ENCODE data around the gene CD52.

The CD52 gene, protein sequence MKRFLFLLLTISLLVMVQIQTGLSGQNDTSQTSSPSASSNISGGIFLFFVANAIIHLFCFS

DNA sequence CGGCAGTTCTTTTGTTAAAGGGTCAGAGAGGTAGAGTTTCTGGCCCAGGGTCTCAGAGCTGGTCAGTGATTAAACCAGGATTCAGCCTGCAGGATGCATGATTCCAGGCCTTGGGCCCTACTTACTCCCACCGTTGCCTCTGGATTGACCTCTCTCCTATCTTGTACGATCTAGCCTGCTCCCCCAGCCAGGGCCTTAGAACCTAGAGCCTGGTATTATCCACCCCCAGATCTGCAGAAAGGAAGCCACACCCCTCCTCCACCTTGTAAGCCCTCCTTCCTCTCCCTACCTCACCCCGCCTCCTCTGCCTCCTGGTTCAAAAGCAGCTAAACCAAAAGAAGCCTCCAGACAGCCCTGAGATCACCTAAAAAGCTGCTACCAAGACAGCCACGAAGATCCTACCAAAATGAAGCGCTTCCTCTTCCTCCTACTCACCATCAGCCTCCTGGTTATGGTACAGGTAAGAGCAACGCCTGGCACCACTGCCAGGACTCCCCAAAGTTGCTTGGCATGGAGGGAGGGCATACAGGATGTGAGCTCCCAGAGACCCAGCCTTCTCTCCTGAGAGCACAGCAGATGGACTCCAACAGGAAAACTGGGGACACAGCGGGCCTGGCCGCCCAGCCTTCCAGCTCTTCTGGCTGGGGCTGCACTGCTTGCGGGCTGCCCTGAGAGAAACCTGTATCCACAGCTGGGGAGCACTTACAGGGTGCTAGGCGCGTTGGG, at the start of gene CD52:
CD52 (plus strand) TSS at position 347 of the 726 bp plus-strand sequence; CDS start at position 407, 60 bp downstream.
- DNase-seq (ENCODE audit: low read depth): no peak

DNA sequence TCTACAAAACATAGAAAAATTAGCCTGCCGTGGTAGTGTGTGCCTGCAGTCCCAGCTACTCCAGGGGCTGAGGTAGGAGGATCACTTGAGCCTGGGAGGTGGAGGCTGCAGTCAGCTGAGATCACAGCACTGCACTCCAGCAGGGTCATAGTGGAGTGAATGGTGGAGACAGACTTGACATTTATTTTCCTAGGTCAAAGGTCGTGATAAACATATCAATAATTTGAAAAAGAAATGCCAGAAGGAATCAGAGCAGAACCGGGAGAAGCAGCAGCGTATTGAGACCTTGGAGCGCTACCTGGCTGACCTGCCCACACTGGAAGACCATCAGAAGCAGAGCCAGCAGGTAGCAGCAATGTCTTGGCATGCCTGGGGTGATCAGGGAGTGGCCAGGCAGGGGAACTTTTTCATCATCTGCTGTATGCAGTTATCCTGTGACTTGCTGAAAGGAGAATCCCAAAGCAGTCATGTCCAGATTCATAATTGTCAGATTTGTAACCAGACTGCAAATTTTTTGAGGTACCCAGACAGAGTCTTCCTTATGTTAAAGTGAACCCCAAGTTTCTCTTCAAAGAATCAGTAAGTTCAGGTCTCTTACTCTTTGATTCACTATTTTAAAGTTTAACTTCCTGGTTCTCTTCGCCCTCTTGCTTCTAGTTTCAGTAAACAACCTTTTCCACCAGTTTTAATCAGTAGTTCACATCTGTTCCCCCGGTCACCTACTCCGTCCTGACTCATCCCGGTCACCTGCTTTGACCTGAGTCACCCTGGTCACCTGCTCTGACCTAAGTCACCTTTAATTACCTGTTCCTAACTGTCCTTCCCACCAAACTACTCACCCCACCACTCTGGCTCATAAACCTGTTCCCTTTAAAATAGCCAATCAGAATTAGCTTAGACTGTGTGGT, 49.2 kb upstream of the CD52 start:
- DNase-seq (ENCODE audit: low read depth): no peak

DNA sequence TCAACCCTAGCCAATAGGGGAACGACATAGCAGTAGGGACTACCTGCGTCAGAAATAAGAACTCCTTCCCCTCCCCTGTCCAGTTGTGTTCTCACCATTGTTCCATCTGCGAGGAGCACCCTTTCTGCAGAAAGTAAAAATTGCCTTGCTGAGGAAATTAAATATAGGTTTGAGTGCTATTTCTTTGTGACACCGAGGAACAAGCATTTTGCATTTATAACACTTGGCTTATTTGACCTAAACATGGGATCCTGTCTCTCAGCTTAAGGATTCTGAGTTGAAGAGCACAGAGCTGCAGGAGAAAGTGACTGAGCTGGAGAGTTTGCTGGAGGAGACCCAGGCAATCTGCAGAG, 48.6 kb upstream of the CD52 start:
- DNase-seq (ENCODE audit: low read depth): no peak

DNA sequence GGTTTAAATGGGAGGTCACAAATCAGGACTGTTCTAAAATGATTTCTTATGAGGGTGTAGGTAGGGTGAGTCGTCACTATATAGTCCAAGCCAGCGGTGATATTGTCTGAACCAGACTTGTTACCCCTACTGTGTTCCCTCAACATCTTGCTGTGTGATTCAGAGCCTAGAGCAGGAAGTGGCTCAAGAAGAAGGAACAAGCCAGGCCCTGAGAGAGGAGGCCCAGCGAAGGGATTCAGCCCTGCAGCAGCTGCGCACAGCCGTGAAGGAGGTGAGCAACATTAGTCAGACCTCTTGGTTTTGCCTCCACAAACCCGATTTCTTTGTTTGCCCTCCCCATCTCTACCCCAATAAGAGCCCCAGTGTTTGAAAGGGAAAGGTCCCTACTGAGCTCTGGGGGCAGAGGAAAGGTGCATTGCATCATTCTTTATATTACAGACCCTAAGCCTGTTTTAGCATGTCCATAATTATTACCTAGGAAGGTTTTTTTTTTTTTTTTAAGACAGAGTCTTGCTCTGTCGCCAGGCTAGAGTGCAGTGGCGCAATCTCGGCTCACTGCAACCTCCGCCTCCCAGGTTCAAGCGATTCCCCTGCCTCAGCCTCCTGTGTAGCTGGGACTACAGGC, 42.8 kb upstream of the CD52 start:
- peak; percentile 63 for DNase-seq (ENCODE audit: low read depth)

DNA sequence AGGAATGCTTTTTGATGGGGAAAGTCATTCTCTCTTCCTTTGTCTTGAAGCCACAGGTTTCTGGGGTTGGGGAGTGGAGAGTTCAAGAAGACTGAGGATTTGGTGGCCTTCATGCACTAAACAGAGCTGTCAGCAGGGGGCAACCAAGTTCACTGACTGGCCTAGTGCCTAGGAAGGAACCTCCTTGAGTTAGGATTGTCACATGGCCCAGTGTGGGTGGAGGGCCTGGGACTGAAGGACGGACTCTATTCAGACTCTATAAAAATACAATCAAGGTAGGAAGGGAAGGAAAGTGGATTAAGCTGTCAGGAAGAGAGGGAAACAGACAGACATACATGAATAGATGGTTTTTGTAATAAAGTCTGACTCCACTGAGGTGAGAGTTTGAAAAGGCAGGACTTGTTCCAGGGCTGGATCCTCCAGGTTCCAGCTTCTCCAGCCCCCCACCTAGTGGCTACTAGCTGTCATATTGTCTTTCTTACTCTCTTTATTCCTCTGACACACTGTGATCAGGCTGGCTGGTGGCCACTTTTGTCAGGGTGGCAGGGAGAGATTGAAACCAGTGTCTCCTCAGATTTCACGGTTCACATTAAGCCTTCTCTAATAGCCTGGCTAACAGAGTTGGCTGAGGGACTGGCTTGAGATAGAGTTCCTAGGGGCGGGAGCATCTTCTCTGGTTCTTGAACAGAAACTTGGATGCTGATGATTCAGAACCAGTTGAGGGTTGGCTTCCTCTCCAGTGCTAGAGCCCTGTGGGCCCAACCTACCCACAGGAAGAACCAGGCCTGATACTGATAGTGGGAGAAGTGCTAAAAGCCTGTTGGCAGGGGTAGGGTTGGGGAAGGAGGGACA, 42.0 kb upstream of the CD52 start:
- DNase-seq (ENCODE audit: low read depth): peak; percentile 85

DNA sequence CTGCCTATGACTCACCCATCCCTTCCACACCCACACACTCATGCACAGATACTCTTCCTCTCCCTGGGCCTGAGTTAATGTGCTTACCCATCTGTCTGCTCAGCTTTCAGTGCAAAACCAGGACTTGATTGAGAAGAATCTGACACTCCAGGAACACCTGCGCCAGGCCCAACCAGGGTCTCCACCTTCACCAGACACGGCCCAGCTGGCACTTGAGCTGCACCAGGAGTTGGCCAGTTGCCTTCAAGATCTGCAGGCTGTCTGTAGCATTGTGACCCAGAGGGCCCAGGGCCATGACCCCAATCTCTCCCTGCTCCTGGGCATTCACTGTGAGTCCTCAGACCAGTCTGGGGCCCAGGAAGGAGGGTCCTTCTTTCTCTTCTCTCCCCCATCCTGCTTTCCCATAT, 41.3 kb upstream of the CD52 start:
- DNase-seq (ENCODE audit: low read depth): no peak

DNA sequence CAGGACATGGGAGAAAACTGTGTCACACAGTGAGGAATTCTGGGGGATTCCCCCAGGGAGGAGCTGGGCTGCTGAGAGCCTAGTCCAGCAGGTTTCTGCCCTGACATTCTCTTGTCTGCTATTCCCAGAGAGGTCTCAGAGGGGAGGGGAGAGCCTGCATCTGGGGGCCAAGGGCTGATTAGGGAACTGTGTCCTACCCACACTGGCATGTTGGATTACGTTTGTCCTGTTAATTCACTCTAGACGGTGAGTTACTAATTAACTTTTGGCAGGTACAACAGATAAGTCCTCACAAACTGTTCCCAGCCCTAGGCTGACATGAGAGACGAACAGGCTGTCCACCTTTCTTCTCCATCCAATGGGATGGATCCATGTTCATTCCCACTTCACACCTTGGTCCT, 40.5 kb upstream of the CD52 start:
- DNase-seq (ENCODE audit: low read depth): no peak

DNA sequence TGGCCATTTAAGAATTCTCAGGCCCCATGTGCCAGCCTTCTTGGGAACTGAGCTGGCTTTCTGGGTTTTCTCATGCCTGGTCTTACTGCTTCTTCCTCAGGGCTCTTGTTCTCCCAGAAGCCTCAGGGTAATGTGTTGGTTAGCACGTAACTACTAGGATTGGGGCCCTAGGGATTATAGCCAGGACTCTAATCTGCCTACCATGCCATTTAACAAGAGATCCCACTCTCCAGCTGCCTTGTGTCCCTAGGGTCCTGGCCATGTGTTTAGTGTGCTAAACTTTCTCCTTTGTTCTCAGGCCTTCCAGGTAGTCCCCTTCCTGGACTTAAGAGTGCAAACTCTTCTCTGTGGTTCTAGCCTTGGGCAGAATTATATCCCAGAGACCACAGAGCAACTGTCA, 40.0 kb upstream of the CD52 start:
- no peak for DNase-seq (ENCODE audit: low read depth)

DNA sequence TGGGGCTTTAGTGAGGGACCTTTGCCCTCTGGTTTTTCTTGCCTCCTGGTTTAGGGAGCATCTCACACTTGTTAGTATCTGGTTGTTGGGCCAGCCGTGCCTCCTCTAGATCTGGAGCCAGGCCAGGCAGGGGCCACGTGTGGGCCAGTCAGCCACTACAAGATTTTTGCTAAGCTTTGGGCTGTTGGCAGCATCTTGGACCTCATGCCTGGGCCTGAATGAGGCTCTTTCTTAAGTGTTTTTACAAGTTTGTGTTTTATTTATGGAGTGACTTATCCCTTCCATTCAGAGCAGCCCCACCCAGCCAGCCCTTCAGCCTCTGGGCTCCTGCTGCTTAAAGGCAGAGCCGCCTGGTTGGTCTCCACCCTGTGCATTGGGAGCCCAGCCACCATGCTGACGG, 39.5 kb upstream of the CD52 start:
- DNase-seq (ENCODE audit: low read depth): no peak

DNA sequence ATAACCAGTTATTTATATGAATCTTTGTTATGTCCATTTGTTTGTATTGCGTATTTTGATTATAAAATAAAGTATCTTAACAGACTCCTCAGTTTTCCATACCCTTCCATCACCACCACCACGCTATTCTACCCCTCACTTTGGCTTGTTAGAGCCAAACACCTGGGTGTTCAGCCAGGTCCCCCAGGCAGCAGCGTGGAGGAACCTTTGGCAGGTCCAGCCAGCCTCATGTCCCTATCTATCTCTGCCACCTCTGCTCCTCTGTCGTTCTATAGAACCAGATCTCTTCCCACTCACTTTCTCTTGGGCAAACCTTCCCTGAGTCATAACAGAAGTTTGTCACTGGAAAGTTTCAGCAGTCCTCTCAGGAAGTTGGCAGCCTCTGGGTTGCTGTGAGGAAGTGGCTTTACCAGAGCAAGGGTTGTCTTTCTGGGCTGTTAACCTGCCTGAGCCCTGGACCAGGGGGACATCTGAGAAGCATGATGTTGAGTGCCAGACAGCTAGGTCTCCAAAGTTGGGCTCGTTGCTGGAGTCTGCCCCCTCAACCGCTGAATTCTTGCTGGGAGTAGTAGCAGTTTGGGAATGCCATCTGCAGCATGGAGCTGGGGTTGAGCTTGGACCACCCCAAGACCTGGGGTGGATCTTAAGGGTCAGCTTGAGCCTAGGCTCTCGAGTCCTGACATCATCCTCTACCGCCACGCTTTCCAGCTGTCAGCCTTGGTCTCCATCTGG, 38.9 kb upstream of the CD52 start:
- no peak for DNase-seq (ENCODE audit: low read depth)

DNA sequence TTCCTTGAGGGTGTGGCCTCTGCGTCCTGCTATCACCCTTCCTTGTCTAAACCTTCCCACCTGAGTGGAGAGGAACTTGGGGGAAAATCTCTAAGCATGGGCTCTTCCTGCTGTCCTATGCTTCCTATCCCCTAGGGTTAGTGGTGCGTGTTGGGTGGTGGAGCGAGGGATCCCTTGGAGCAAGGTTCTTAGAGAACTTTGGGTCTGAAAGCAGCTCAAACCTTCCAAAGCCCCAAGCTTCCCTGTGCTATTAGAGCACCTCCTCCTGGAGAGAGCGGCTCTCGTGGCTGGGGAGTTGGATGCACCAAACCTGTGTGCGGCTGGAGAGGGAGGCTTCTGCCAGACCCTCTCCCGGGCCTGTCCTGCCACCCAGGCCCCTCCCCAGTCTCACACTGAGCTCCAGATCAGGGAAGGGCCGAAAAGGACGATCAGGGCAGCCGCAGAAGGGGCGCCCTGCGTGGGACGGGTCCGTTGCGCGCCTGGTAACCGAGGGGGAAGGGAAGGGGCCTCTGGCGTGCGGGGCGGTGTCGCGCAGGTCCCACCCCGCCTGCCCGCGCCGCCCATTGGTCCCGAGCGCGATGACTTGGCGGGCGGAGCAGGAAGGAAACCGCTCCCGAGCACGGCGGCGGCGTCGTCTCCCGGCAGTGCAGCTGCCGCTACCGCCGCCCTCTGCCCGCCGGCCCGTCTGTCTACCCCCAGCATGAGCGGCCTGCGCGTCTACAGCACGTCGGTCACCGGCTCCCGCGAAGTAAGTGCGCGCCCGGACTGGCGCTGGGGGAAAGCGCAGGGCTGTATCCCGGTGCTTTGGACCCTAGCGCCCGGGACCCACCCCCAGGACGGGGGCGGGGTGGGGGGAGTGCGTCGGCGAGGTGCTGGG, 38.1 kb upstream of the CD52 start, which contains the start of gene SH3BGRL3:
SH3BGRL3 (plus strand) TSS at position 631 of the 877 bp plus-strand sequence; CDS start at position 701, 70 bp downstream.
- no peak for DNase-seq (ENCODE audit: low read depth)

DNA sequence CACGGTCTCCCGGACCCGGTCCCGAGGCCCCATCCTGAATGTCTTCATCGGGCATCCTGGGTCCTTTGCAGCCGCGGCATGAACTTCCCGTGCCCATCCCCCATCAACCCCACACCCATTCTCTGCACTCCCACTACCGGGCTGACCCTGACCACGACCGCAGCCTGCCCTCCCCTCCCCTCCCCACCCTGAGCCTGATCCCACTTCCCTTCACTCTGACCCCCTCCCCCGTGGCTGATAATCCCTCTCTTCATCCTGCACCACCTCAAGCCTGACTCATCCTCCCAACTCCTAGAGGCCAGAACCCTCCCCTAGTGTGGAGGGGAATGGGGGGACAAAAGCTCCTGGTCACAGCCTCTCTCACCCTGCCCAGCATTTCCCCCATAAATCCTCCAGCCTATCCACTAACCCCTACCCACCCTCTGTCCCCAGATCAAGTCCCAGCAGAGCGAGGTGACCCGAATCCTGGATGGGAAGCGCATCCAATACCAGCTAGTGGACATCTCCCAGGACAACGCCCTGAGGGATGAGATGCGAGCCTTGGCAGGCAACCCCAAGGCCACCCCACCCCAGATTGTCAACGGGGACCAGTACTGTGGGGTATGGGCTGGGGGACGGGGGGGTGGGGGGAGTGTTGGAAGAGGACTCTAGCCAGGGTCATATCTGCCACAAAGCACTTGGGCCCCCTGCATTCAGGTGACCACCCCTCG, 37.3 kb upstream of the CD52 start:
- DNase-seq (ENCODE audit: low read depth): no peak

DNA sequence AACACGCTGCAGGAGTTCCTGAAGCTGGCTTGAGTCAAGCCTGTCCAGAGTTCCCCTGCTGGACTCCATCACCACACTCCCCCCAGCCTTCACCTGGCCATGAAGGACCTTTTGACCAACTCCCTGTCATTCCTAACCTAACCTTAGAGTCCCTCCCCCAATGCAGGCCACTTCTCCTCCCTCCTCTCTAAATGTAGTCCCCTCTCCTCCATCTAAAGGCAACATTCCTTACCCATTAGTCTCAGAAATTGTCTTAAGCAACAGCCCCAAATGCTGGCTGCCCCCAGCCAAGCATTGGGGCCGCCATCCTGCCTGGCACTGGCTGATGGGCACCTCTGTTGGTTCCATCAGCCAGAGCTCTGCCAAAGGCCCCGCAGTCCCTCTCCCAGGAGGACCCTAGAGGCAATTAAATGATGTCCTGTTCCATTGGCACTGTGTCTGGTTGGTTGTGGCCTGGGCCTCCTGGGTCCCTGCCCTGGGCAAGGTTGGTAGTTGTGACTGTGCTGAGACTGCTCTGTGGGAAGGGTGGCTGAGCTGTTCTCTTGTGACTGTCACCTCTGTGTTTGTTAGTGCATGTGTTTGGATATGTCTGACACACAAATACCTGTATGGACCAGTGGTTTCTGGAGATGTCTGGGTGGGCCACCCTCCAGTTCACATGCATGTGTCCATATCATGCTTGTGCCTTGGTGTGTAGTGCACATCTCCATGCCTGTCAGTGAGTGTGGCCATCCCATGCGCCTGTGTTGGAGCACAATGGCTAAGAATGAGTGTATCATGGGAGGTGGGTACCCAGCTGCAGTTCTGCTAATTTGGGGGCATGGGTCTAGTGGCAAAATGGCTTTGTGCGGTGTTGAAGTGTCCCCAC, 36.4 kb upstream of the CD52 start:
- DNase-seq (ENCODE audit: low read depth): no peak

DNA sequence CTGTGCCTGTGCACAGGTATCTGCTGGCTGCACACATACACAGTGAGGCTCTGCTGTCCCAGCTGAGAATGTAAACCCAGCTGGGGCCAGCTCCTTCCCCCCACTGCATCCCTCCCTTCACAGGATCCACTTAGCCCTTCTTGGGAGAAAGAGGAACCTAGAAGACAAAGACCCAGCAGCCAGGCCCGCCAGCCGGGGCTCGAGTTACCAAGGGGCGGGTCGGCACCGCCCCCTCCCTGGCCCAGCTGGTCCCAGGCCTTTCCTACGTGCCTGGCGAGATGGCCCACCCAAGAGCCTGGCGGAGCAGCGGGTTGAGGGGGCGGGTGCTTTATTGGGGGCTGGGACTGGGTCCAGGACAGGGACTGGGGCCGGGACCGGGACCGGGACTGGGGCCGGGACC, 35.8 kb upstream of the CD52 start:
- no peak for DNase-seq (ENCODE audit: low read depth)

DNA sequence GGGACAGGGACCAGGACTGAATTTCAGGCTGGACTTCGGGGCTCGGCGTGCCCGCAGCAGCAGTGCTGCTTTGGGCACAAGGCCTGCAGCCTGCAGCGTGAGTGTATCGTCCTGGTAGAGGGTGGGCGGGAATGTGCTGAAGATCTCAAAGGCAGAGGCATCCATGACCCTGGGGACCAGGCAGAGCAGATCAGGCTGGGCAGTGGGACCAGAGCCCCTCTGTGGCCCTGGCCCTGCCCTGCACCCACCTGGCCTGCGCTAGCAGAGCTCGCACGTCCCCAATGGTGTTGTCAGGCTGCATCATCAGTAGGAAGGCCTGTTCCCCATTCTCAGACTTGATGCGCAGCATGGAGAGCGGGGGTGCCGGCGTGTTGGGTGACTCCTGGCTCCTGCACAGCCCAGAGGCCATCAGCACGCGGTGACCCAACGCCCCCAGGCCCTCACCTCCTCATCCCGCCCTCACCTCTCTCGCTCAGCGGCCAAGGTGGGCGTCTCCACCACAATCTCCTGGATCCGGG, 35.3 kb upstream of the CD52 start:
- DNase-seq (ENCODE audit: low read depth): no peak

DNA sequence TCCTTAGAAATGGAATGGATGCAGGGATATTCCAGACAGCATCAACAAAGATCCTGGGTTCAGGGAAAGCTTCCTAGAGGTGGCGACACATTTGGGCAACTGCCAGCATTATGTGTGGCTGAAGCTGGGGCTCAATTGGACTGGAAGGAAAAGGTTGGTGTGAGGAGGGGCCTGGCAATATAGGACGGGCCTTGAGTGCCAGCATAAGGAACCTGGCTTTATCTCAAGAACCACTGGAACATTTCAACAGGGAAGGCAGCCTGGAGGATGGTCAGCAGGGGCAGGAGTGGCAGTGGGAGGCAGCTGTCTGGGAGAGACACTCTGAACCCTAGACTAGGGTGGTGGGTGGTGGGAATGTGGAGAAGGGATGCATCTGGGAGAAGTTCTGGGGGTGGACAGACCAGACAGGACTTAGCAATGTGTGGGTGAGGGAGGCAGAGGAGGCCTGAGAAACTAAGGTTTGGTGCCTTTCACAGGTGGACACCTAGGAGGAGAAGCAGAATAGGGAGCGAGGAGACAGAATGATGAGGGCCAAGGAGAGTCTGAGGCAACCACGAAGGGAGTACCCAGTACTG, 34.4 kb upstream of the CD52 start:
- DNase-seq (ENCODE audit: low read depth): no peak

DNA sequence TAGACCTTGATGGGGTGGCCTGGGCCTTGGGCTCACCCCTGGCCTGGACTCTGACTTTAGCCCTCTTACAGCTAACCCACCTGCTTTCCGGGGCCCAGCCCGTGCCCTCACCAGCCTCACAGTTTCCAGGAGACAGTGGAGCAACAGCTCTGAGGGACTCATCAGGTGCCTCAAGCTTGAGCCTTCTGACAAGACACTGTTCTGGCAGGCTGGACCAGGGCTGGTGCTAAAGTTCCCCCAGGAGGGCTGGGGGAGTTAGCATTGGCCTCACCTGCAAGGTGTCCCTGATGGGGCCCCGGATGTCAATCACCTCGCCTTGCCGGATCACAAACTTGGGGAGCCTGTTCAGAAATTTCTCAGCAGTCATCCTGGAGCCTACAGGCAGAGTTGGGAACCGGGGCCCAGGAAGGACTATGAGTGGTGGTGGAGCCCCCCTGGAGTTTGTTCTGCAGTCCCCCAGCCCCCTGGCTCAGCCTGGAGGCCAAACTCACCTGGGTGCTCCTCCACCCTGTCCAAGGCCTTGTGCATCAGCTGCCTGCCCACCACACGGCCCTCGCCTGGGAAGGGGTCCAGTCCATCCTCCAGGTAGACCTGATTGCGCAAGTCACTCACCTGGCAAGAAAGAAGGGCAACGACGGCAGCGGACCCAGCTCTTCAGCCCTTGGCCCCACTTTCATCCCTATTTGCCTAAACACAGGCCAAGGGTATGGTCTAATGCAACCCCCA, 33.7 kb upstream of the CD52 start:
- DNase-seq (ENCODE audit: low read depth): no peak

All from non-pigmented ciliary epithelial cell (primary cell).